ENCODE results near the gene ATP2A1.

DNA sequence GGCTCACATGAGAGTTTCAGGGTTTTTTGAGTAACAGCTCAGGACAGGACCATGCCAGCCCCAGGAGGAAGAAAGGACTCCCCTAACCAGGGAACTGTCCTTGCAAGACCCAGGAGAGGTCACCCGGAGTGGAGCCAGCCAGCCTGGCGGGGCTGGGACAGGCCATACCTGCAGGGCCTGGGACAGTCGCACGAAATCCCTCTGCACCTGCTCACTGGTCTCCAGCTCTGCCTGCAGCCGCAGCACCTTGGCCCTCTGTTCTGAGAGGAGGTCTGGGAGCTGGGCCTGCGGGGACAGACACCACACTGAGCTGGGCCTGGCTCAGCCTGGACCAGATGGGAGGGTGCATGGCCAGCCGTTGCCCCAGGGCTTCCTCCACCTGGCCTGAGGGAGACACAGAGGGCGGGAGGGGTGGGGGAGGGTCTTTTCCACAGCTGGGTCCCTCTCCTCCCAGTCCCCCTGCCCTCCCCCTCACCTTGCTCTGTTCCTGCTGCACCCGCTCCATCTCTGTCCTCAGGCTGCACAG lies 27.0 kb downstream of the ATP2A1 start:
- TF ChIP-seq EZH2phosphoT487 (IDR thresholded peaks at IDR 0.05; ENCODE audit: insufficient read depth, low read depth) (no peak), EZH2 (IDR thresholded peaks at IDR 0.05; ENCODE audit: insufficient read depth, poor library complexity, severe bottlenecking) (no peak)

Measured in GM23248 (cell line).